WTC11 (cell line): ENCODE measurements around the gene PPP1R36. TPM values are rescaled to one million over a fixed set of nuclear protein-coding genes. Genes with fewer than 3 reads are reported as not detected.

Source experiments
- ATAC-seq: fragments of 200-7000 bp; cut with Tn5 transposase; 2 replicates; pipeline ENCODE4 v1.10.0; 2021; ENCODE audit warnings: mild to moderate bottlenecking, moderate library complexity
- CTCF ChIA-PET: fragments of 300-600 bp; sonication (Branson Sonifier 250); formaldehyde crosslinking; loops from one replicate; lab custom pipeline; 2021; ENCODE audit warnings: antibody characterized with exemption; lab: Charles Lee
- POLR2A ChIA-PET: fragments of 350-600 bp; sonication (Branson Sonifier 250); formaldehyde crosslinking; loops from one replicate; lab custom pipeline; 2021; ENCODE audit warnings: antibody characterized with exemption; lab: Charles Lee
- DNase-seq: peaks from one replicate; pipeline ENCODE4 v3.0.0; 2021; ENCODE audit warnings: low spot score
- H3K27ac Mint-ChIP-seq: 2 replicates; pipeline ENCODE4 v1.8.0; 2021; ENCODE audit warnings: mixed read lengths
- H3K27me3 Mint-ChIP-seq: 2 replicates; pipeline ENCODE4 v1.8.0; 2021; ENCODE audit warnings: low read depth, mild to moderate bottlenecking, moderate library complexity, mixed read lengths
- H3K36me3 Mint-ChIP-seq: 2 replicates; pipeline ENCODE4 v1.8.0; 2021; ENCODE audit warnings: mixed read lengths
- H3K4me1 Mint-ChIP-seq: 2 replicates; pipeline ENCODE4 v1.8.0; 2022; ENCODE audit warnings: mixed read lengths
- H3K4me3 Mint-ChIP-seq: 2 replicates; pipeline ENCODE4 v1.8.0; 2021; ENCODE audit warnings: mild to moderate bottlenecking, moderate library complexity, mixed read lengths
- H3K9me3 Mint-ChIP-seq: 2 replicates; pipeline ENCODE4 v1.8.0; 2021; ENCODE audit warnings: mixed read lengths
- AR ChIP-seq: fragments of 250-450 bp; sonication (Bioruptor Pico); IDR thresholded peaks from 2 replicates; pipeline ENCODE4 v1.9.0; 2021; ENCODE audit warnings: mild to moderate bottlenecking
- CREB1 ChIP-seq: sonication (generic); formaldehyde crosslinking; IDR thresholded peaks from 2 replicates; pipeline ENCODE4 v1.8.0; 2023; ENCODE audit warnings: mild to moderate bottlenecking, missing genetic modification reagents
- E2F4 ChIP-seq: sonication (generic); formaldehyde crosslinking; IDR thresholded peaks from 2 replicates; pipeline ENCODE4 v1.8.1; 2022; ENCODE audit warnings: low read depth, mild to moderate bottlenecking, moderate library complexity, missing genetic modification reagents, borderline replicate concordance
- MXD4 ChIP-seq: fragments of 250-450 bp; sonication (Bioruptor Pico); IDR thresholded peaks from 2 replicates; pipeline ENCODE4 v1.8.0; 2021; ENCODE audit warnings: mild to moderate bottlenecking, moderate library complexity, borderline replicate concordance
- NFATC4 ChIP-seq: fragments of 250-450 bp; sonication (Bioruptor Pico); IDR thresholded peaks from 2 replicates; pipeline ENCODE4 v1.9.0; 2021; ENCODE audit warnings: mild to moderate bottlenecking
- NR2C2 ChIP-seq: sonication (generic); formaldehyde crosslinking; IDR thresholded peaks from 2 replicates; pipeline ENCODE4 v1.8.0; 2022; ENCODE audit warnings: mild to moderate bottlenecking, missing genetic modification reagents
- NR3C1 ChIP-seq: sonication (generic); formaldehyde crosslinking; conservative IDR thresholded peaks from 2 replicates; pipeline ENCODE4 v1.8.1; 2023; ENCODE audit warnings: low read depth, mild to moderate bottlenecking, missing genetic modification reagents
- SMAD3 ChIP-seq: sonication (generic); formaldehyde crosslinking; IDR thresholded peaks from 2 replicates; pipeline ENCODE4 v1.8.0; 2022; ENCODE audit warnings: missing genetic modification reagents, mild to moderate bottlenecking, borderline replicate concordance
- SMAD4 ChIP-seq: sonication (generic); formaldehyde crosslinking; IDR thresholded peaks from 2 replicates; pipeline ENCODE4 v1.8.0; 2022; ENCODE audit warnings: mild to moderate bottlenecking, missing genetic modification reagents
- TCF7 ChIP-seq: sonication (generic); formaldehyde crosslinking; IDR thresholded peaks from 2 replicates; pipeline ENCODE4 v1.8.0; 2022; ENCODE audit warnings: mild to moderate bottlenecking, low read depth, missing genetic modification reagents, moderate library complexity
- TP53 ChIP-seq: sonication (generic); formaldehyde crosslinking; IDR thresholded peaks from 2 replicates; pipeline ENCODE4 v1.8.1; 2023; ENCODE audit warnings: mild to moderate bottlenecking, missing genetic modification reagents
- ZBTB43 ChIP-seq: sonication (generic); formaldehyde crosslinking; IDR thresholded peaks from 2 replicates; pipeline ENCODE4 v1.8.1; 2023; ENCODE audit warnings: mild to moderate bottlenecking, missing genetic modification reagents
- ZMAT4 ChIP-seq: fragments of 250-450 bp; sonication (Bioruptor Pico); IDR thresholded peaks from 2 replicates; pipeline ENCODE4 v1.9.0; 2021; ENCODE audit warnings: mild to moderate bottlenecking
- ZNF121 ChIP-seq: sonication (generic); formaldehyde crosslinking; IDR thresholded peaks from 2 replicates; pipeline ENCODE4 v1.8.0; 2023; ENCODE audit warnings: missing genetic modification reagents
- ZNF219 ChIP-seq: sonication (generic); formaldehyde crosslinking; IDR thresholded peaks from 2 replicates; pipeline ENCODE4 v1.8.0; 2023; ENCODE audit warnings: missing genetic modification reagents, mild to moderate bottlenecking, borderline replicate concordance
- total RNA-seq: library from RNA; stranded (reverse); gene quantifications from 3 replicates; pipeline ENCODE4 v1.2.3, GENCODE V29; 2021
- TF ChIP-seq, protein P1 (sequence below): sonication (generic); formaldehyde crosslinking; IDR thresholded peaks from 2 replicates; pipeline ENCODE4 v1.8.0; 2023; ENCODE audit warnings: missing genetic modification reagents, mild to moderate bottlenecking, borderline replicate concordance
- TF ChIP-seq, protein P2 (sequence below): sonication (generic); formaldehyde crosslinking; IDR thresholded peaks from 2 replicates; pipeline ENCODE4 v1.8.1; 2023; ENCODE audit warnings: mild to moderate bottlenecking, missing genetic modification reagents, borderline replicate concordance

PPP1R36 gene
- total RNA-seq, 1 experiment from 2014 or later: 0.70 TPM

DNA sequence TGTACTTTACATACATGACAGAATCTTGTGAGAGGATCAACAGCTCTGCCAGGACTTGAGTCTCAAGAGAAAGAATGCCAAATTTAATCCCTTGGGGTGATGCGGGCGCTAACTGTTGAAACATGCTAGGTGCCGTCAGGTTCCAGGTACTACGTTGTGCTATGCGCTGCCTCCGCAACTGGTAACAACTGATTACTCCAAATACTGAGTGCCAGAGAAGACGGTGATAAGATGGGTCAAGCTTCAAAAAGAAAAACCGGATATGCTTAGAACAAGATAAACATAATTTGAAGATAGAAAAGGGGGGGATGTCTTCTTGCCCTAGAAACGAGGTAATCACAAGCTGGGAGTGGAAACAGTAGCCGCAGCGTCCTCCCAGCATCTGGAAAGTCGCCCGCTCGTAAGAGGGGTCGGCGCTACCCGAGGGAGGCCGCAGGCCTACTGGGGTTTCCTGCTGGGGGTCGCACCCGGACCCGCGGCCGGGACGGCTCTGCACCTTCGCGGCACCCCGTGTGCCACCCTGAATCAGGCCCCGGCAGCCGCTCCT lies 46.8 kb upstream of the PPP1R36 start:
- Mint-ChIP-seq H3K9me3 (no peaks in the 10 kb centered on the region), H3K27me3 (no peaks in the 10 kb centered on the region), H3K36me3 (peaks cover 6% of the 10 kb centered on the region), H3K27ac (peak overlapping the region; percentile 96), H3K4me3 (peak overlapping the region; percentile 81), H3K4me1 (peaks cover 44% of the 10 kb centered on the region)
- TF ChIP-seq NR2C2 (CRISPR knock-in tag): no peak
- TF ChIP-seq ZBTB43 (CRISPR knock-in tag): no peak
- TF ChIP-seq SMAD4 (CRISPR knock-in tag): no peak
- no peak for TF ChIP-seq CREB1 (CRISPR knock-in tag)
- TF ChIP-seq ZMAT4 (CRISPR knock-in tag): no peak
- TF ChIP-seq MXD4 (CRISPR knock-in tag): no peak
- no peak for TF ChIP-seq ZNF219
- TF ChIP-seq SMAD3: no peak
- no peak for TF ChIP-seq NR3C1
- no peak for TF ChIP-seq TP53 (CRISPR knock-in tag)
- TF ChIP-seq, protein P1, sequence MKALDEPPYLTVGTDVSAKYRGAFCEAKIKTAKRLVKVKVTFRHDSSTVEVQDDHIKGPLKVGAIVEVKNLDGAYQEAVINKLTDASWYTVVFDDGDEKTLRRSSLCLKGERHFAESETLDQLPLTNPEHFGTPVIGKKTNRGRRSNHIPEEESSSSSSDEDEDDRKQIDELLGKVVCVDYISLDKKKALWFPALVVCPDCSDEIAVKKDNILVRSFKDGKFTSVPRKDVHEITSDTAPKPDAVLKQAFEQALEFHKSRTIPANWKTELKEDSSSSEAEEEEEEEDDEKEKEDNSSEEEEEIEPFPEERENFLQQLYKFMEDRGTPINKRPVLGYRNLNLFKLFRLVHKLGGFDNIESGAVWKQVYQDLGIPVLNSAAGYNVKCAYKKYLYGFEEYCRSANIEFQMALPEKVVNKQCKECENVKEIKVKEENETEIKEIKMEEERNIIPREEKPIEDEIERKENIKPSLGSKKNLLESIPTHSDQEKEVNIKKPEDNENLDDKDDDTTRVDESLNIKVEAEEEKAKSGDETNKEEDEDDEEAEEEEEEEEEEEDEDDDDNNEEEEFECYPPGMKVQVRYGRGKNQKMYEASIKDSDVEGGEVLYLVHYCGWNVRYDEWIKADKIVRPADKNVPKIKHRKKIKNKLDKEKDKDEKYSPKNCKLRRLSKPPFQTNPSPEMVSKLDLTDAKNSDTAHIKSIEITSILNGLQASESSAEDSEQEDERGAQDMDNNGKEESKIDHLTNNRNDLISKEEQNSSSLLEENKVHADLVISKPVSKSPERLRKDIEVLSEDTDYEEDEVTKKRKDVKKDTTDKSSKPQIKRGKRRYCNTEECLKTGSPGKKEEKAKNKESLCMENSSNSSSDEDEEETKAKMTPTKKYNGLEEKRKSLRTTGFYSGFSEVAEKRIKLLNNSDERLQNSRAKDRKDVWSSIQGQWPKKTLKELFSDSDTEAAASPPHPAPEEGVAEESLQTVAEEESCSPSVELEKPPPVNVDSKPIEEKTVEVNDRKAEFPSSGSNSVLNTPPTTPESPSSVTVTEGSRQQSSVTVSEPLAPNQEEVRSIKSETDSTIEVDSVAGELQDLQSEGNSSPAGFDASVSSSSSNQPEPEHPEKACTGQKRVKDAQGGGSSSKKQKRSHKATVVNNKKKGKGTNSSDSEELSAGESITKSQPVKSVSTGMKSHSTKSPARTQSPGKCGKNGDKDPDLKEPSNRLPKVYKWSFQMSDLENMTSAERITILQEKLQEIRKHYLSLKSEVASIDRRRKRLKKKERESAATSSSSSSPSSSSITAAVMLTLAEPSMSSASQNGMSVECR (CRISPR knock-in tag): no peak
- TF ChIP-seq E2F4 (CRISPR knock-in tag): no peak
- no peak for DNase-seq
- CTCF ChIA-PET: interaction anchor here (3.3 kb wide), 1 partner anchor 8 kb away, joined by 10 read pairs; no protein-coding TSS in a partner anchor
- POLR2A ChIA-PET: interaction anchor here (0.5 to 2.8 kb wide), 4 partner anchors 18 to 972 kb away, joined by 3 to 10 read pairs (median 4); partner anchors contain the start of genes HSPA2 and MTHFD1
- no peak for ATAC-seq

- peak; percentile 70 for ATAC-seq
- H3K4me1 Mint-ChIP-seq: peaks cover 50% of the 10 kb centered on the region
- H3K36me3 Mint-ChIP-seq: peaks cover 5% of the 10 kb centered on the region
- TF ChIP-seq ZNF121 (no peak), E2F4 (CRISPR knock-in tag) (peak; percentile 72), NFATC4 (0 out of 2 replicates have a peak, but pooled peaks have one; percentile 42), AR (CRISPR knock-in tag) (peak; percentile 79), TCF7 (CRISPR knock-in tag) (no peak)
- TF ChIP-seq, protein P2, sequence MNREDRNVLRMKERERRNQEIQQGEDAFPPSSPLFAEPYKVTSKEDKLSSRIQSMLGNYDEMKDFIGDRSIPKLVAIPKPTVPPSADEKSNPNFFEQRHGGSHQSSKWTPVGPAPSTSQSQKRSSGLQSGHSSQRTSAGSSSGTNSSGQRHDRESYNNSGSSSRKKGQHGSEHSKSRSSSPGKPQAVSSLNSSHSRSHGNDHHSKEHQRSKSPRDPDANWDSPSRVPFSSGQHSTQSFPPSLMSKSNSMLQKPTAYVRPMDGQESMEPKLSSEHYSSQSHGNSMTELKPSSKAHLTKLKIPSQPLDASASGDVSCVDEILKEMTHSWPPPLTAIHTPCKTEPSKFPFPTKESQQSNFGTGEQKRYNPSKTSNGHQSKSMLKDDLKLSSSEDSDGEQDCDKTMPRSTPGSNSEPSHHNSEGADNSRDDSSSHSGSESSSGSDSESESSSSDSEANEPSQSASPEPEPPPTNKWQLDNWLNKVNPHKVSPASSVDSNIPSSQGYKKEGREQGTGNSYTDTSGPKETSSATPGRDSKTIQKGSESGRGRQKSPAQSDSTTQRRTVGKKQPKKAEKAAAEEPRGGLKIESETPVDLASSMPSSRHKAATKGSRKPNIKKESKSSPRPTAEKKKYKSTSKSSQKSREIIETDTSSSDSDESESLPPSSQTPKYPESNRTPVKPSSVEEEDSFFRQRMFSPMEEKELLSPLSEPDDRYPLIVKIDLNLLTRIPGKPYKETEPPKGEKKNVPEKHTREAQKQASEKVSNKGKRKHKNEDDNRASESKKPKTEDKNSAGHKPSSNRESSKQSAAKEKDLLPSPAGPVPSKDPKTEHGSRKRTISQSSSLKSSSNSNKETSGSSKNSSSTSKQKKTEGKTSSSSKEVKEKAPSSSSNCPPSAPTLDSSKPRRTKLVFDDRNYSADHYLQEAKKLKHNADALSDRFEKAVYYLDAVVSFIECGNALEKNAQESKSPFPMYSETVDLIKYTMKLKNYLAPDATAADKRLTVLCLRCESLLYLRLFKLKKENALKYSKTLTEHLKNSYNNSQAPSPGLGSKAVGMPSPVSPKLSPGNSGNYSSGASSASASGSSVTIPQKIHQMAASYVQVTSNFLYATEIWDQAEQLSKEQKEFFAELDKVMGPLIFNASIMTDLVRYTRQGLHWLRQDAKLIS: no peak
These were observed 46.1 kb upstream of the PPP1R36 start, which contains the start of gene ZBTB25 for GRCh38 chr14:64503434-64504309. TSS of gene ZBTB25 (minus strand) at chr14:64503838. CDS start at chr14:64490533, 13,305 bp downstream.

More at GRCh38 chr14:64503434-64504309, 46.1 kb upstream of the PPP1R36 start, which contains the start of gene ZBTB25:
- CTCF ChIA-PET: interaction anchor here (0.6 to 3.3 kb wide), 4 partner anchors 7 to 133 kb away, joined by 3 to 10 read pairs (median 4); partner anchors contain the start of gene HSPA2
- peak; percentile 87 for DNase-seq
- Mint-ChIP-seq H3K27me3 (no peaks in the 10 kb centered on the region), H3K27ac (peak within 1 kb of the TSS; percentile 99), H3K4me3 (peak within 1 kb of the TSS; percentile 81), H3K9me3 (no peaks in the 10 kb centered on the region)
- POLR2A ChIA-PET: interaction anchor here (0.5 to 2.8 kb wide), 14 partner anchors 17 to 973 kb away, joined by 3 to 10 read pairs (median 5); partner anchors contain the start of genes HSPA2 and MTHFD1
